Measurements from ENCODE around the gene RNF5.

Gene RNF5

DNA sequence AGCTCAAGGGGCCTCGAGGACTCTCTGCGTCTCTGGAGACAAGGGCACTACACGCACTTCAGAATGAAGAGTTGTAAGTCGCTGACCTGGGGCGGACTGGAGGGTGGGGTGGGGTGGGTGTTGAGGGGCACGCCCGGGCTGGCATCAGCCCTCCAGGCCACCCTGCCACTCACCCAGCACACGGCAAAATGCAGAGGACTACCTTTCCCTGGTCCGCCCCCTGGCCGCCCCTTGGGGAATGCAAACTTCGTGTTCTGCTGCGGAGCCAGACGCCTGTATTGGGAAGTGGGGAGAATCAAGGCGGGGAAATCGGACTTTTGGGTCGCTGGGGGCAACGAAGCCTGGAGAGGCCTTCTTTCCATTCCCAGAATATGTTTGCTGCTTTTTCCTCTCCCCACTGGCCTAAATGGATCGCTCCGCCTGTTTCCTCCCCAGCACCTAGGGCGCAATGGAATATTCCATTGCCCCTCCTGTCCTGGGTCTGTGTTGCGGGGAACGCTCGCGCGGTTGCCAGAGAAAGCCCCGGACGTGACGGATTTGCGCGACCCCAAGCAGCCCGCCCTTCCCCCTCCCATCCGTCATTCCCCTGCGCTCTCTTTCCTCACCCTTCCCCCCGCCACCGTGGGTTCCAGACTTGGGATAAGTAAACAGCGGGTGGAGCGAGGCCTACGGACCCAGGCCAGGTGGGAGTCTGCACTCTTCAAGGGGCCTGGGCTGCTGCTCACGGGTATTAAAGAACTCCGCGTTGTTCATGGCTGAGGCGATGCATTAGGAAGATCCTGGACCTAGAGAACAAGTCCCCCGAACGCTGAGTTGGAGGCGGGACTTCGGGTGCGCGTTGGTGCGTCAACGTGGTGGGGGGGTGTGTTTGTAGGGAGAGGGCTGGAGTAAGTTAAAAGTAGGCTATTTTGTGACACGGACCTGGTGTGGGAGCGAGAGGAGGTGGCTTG lies 24.4 kb upstream of the RNF5 start, which contains the start of gene PPT2:
Gene PPT2, plus strand, starts transcription at position 578 of the 950 bp plus-strand sequence. CDS start 454 bp downstream, outside the sequence.
- TF ChIP-seq, protein P1, sequence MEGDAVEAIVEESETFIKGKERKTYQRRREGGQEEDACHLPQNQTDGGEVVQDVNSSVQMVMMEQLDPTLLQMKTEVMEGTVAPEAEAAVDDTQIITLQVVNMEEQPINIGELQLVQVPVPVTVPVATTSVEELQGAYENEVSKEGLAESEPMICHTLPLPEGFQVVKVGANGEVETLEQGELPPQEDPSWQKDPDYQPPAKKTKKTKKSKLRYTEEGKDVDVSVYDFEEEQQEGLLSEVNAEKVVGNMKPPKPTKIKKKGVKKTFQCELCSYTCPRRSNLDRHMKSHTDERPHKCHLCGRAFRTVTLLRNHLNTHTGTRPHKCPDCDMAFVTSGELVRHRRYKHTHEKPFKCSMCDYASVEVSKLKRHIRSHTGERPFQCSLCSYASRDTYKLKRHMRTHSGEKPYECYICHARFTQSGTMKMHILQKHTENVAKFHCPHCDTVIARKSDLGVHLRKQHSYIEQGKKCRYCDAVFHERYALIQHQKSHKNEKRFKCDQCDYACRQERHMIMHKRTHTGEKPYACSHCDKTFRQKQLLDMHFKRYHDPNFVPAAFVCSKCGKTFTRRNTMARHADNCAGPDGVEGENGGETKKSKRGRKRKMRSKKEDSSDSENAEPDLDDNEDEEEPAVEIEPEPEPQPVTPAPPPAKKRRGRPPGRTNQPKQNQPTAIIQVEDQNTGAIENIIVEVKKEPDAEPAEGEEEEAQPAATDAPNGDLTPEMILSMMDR (conservative IDR thresholded peaks at IDR 0.05; ENCODE audit: low read length) = no peak
- no peak for TF ChIP-seq EZH2phosphoT487 (IDR thresholded peaks at IDR 0.05; ENCODE audit: borderline replicate concordance)
- peak within 1 kb of the TSS; percentile 93 for H2AFZ ChIP-seq (ENCODE audit: low read length)

GRCh38 chr6:32154514-32155161 lies 23.6 kb upstream of the RNF5 start:
- Histone ChIP-seq H4K20me1 (ENCODE audit: insufficient read depth, low read length, poor library complexity, severe bottlenecking) (no peaks in the 10 kb centered on the region), H3K27me3 (ENCODE audit: insufficient read depth, low read length, poor library complexity, severe bottlenecking) (no peaks in the 10 kb centered on the region), H3K9me3 (ENCODE audit: insufficient read depth, low read depth, low read length) (no peaks in the 10 kb centered on the region), H3K9ac (ENCODE audit: low read depth, low read length, poor library complexity, severe bottlenecking) (peak overlapping the region; percentile 70), H3K4me3 (ENCODE audit: low read length, poor library complexity, severe bottlenecking) (peak overlapping the region; percentile 90), H3K4me2 (ENCODE audit: low read depth, low read length, poor library complexity, severe bottlenecking) (peak overlapping the region; percentile 93), H3K9me2 (replicated peaks; ENCODE audit: low read depth, low read length) (no peaks in the 10 kb centered on the region), H3F3A (ENCODE audit: low read depth) (no peaks in the 10 kb centered on the region), H3K79me2 (ENCODE audit: insufficient read depth, low read length) (peaks cover 17% of the 10 kb centered on the region), H3K36me3 (ENCODE audit: insufficient read depth, low read length) (peaks cover 11% of the 10 kb centered on the region; the same call in 1 of the 2 replicates), H3K4me1 (ENCODE audit: insufficient read depth, low read length, poor library complexity, severe bottlenecking) (peaks cover 21% of the 10 kb centered on the region), H2AFZ (ENCODE audit: low read length) (peak overlapping the region; percentile 93)
- TF ChIP-seq EZH2phosphoT487 (IDR thresholded peaks at IDR 0.05; ENCODE audit: borderline replicate concordance) = no peak
- TF ChIP-seq, protein P1 (conservative IDR thresholded peaks at IDR 0.05; ENCODE audit: low read length) = peak; percentile 63

More for the DNA sequence above, 24.4 kb upstream of the RNF5 start, which contains the start of gene PPT2:
- peak within 1 kb of the TSS; percentile 93 for H3K4me2 ChIP-seq (ENCODE audit: low read depth, low read length, poor library complexity, severe bottlenecking)
- H3K9me3 ChIP-seq (ENCODE audit: insufficient read depth, low read depth, low read length) = no peaks in the 10 kb centered on the region
- H4K20me1 ChIP-seq (ENCODE audit: insufficient read depth, low read length, poor library complexity, severe bottlenecking) = no peaks in the 10 kb centered on the region
- H3K4me3 ChIP-seq (ENCODE audit: low read length, poor library complexity, severe bottlenecking) = peak within 1 kb of the TSS; percentile 90
- no peaks in the 10 kb centered on the region for H3F3A ChIP-seq (ENCODE audit: low read depth)
- peak within 1 kb of the TSS; percentile 70 for H3K9ac ChIP-seq (ENCODE audit: low read depth, low read length, poor library complexity, severe bottlenecking)
- H3K9me2 ChIP-seq (replicated peaks; ENCODE audit: low read depth, low read length) = no peaks in the 10 kb centered on the region
- peaks cover 21% of the 10 kb centered on the region for H3K4me1 ChIP-seq (ENCODE audit: insufficient read depth, low read length, poor library complexity, severe bottlenecking)
- H3K79me2 ChIP-seq (ENCODE audit: insufficient read depth, low read length) = peaks cover 17% of the 10 kb centered on the region
- no peaks in the 10 kb centered on the region for H3K27me3 ChIP-seq (ENCODE audit: insufficient read depth, low read length, poor library complexity, severe bottlenecking)
- H3K36me3 ChIP-seq (ENCODE audit: insufficient read depth, low read length) = peaks cover 11% of the 10 kb centered on the region; the same call in 1 of the 2 replicates

GRCh38 chr6:32156891-32157290 lies 21.3 kb upstream of the RNF5 start:
- no peak for TF ChIP-seq EZH2phosphoT487 (IDR thresholded peaks at IDR 0.05; ENCODE audit: borderline replicate concordance)
- TF ChIP-seq, protein P1 (conservative IDR thresholded peaks at IDR 0.05; ENCODE audit: low read length) = no peak

More at GRCh38 chr6:32156891-32157290, 21.3 kb upstream of the RNF5 start:
- H3K27me3 ChIP-seq (ENCODE audit: insufficient read depth, low read length, poor library complexity, severe bottlenecking) = no peaks in the 10 kb centered on the region
- peaks cover 11% of the 10 kb centered on the region; the same call in 1 of the 2 replicates for H3K36me3 ChIP-seq (ENCODE audit: insufficient read depth, low read length)
- H3K4me3 ChIP-seq (ENCODE audit: low read length, poor library complexity, severe bottlenecking) = no peak overlapping the region
- H4K20me1 ChIP-seq (ENCODE audit: insufficient read depth, low read length, poor library complexity, severe bottlenecking) = no peaks in the 10 kb centered on the region
- H3K4me2 ChIP-seq (ENCODE audit: low read depth, low read length, poor library complexity, severe bottlenecking) = no peak overlapping the region
- no peaks in the 10 kb centered on the region for H3K9me3 ChIP-seq (ENCODE audit: insufficient read depth, low read depth, low read length)
- peaks cover 17% of the 10 kb centered on the region for H3K79me2 ChIP-seq (ENCODE audit: insufficient read depth, low read length)
- H3F3A ChIP-seq (ENCODE audit: low read depth) = no peaks in the 10 kb centered on the region
- peaks cover 21% of the 10 kb centered on the region for H3K4me1 ChIP-seq (ENCODE audit: insufficient read depth, low read length, poor library complexity, severe bottlenecking)
- no peaks in the 10 kb centered on the region for H3K9me2 ChIP-seq (replicated peaks; ENCODE audit: low read depth, low read length)
- H2AFZ ChIP-seq (ENCODE audit: low read length) = no peak overlapping the region
- no peak overlapping the region for H3K9ac ChIP-seq (ENCODE audit: low read depth, low read length, poor library complexity, severe bottlenecking)

Measured in Loucy (cell line).